ENCODE results near the gene PRKCH. TPM values are rescaled to one million over a fixed set of nuclear protein-coding genes. Genes with fewer than 3 reads are reported as not detected.
A peak's percentile ranks its signal among the peaks of the same experiment; 100 is the strongest.

Gene PRKCH
- total and polyA plus RNA-seq, 3 experiments from 2014 or later: 165 to 369 (median 166) TPM

DNA sequence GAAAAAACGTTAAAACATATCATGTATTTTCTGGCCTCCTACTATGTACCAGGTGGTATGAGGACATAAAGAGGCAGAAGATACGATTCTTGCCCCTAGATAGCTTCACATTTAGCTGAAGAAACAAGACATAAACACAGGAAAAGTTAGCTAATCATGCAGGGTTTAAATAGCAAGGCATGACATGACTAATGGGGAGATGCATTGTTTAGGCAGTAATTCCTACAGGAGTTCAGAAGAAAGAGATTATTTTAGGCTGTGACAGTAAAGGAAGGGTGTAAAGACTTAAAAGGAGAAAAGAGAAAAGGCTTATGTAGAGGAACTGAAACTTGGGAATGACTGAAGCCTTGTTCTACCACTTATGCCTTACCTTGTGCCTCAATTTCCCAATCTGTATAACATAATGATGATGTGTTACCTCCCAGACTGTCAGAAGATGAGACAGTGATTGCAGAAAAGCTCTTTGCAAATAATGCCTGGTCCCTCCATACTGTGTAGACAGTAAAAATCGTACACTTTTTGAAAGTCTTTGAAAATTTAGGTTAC is 44.4 kb downstream of the PRKCH start:
- Mint-ChIP-seq H3K27ac (no peak overlapping the region), H3K9me3 (no peaks in the 10 kb centered on the region), H3K4me1 (peaks cover 0 to 18% (median 17%) of the 10 kb centered on the region in 3 donors), H3K36me3 (peaks cover 0 to 24% (median 4%) of the 10 kb centered on the region in 3 donors), H3K27me3 (no peaks in the 10 kb centered on the region), H3K4me3 (no peak overlapping the region)
- ChIA-PET CTCF (no interaction called here), POLR2A (interaction anchor here (1.0 to 1.5 kb wide), 2 partner anchors 15 to 17 kb away, joined by 3 to 5 read pairs; no protein-coding TSS in a partner anchor)
- no peaks in the 10 kb centered on the region for H3K27me3 ChIP-seq (ENCODE audit: insufficient read depth, low read length, poor library complexity, severe bottlenecking)
- H3K36me3 ChIP-seq (ENCODE audit: insufficient read depth, low read length): no peaks in the 10 kb centered on the region
- no peaks in the 10 kb centered on the region for H3K9me3 ChIP-seq (ENCODE audit: low read length)
- H3K4me1 ChIP-seq (ENCODE audit: insufficient read depth, low read length): peaks cover 97% of the 10 kb centered on the region
- H3K4me3 ChIP-seq (ENCODE audit: low read length): no peak overlapping the region
- no peak overlapping the region for H3K27ac ChIP-seq (ENCODE audit: low read depth, low read length)
- DNase-seq: no peak

DNA sequence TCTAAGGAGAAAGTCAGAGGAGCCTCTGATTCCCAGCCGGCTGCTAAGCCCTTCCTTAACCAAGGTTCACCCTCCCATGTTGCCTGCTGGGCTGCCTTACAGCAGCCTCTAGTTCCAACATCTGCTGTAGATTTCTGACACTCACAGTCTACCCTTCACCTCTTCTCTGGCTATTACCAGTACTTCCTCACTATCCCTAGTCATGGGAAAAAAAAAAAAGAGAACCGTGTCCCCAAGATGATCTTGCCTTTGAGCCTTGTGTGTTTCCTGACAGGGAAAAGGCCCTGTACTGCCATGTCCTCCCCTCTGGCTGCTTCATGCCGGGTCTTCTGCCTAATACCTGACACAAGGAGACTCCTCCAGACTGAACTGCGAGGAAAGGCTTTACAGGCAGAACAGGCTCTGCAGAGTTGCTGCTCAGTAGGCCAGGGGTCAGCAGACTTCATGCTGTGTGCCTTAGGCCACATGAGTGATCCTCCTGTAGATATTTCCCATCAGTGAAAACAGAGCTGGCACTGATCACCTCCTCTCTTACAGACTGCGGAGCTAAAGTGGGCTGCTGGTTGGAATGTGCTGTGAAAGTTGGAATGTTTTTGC is 46.8 kb downstream of the PRKCH start:
- ChIA-PET POLR2A (interaction anchor here (0.6 to 1.8 kb wide), 4 partner anchors 11 to 45 kb away, joined by 3 to 9 read pairs (median 6); no protein-coding TSS in a partner anchor), CTCF (interaction anchor here (0.7 to 3.0 kb wide), 5 partner anchors 10 to 53 kb away, joined by 3 to 14 read pairs (median 3); no protein-coding TSS in a partner anchor)
- no peak for DNase-seq
- Histone ChIP-seq H3K27ac (ENCODE audit: low read depth, low read length) (no peak overlapping the region), H3K4me3 (ENCODE audit: low read length) (no peak overlapping the region), H3K4me1 (ENCODE audit: insufficient read depth, low read length) (peaks cover 97% of the 10 kb centered on the region), H3K9me3 (ENCODE audit: low read length) (no peaks in the 10 kb centered on the region), H3K36me3 (ENCODE audit: insufficient read depth, low read length) (no peaks in the 10 kb centered on the region), H3K27me3 (ENCODE audit: insufficient read depth, low read length, poor library complexity, severe bottlenecking) (no peaks in the 10 kb centered on the region)
- Mint-ChIP-seq H3K9me3 (peaks cover 0 to 7% (median 4%) of the 10 kb centered on the region in 5 donors), H3K27me3 (peaks cover 0 to 3% of the 10 kb centered on the region in 2 donors), H3K4me1 (peaks cover 0 to 33% (median 31%) of the 10 kb centered on the region in 3 donors), H3K4me3 (peak overlapping the region in 6 of 7 donors; percentile 32 to 85 (median 67)), H3K27ac (peak overlapping the region in 5 of 8 donors; percentile 70 to 95 (median 87)), H3K36me3 (peaks cover 7 to 30% (median 8%) of the 10 kb centered on the region in 3 donors)

DNA sequence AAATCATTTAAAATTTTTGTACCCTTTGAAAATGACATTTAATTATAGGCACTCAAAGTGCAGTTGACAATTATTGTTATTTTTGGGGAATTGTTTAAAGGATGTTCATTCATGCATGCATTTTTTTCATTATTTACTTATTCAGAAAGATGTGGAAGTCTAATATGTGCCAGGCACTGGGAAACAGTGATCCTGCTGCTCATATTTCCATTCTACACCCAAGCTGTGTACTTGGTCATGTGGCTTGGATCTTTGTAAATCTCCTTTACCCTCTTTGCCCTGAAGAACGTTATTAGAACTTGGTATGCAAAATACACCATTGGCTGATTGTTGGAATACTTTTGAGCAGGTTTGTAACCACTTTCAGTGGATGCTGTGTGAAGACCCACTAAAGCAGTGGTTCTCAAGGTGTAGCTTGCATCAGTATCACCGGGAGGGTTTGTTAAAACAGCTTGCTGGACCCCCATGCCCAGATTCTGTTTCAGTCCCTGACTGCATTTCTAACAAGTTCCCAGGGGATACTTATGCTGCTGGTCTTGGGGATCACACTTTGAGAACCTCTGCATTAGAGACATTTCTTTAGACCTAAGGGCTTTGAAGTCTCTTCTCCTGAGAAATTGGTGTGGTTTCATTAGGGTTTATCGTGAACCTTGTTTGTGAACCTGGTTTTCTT is 47.5 kb downstream of the PRKCH start:
- H3K27ac Mint-ChIP-seq: peak overlapping the region in 5 of 8 donors; percentile 56 to 95 (median 87)
- Histone ChIP-seq H3K27me3 (ENCODE audit: insufficient read depth, low read length, poor library complexity, severe bottlenecking) (no peaks in the 10 kb centered on the region), H3K9me3 (ENCODE audit: low read length) (peaks cover under 1% of the 10 kb centered on the region), H3K36me3 (ENCODE audit: insufficient read depth, low read length) (no peaks in the 10 kb centered on the region), H3K4me1 (ENCODE audit: insufficient read depth, low read length) (peaks cover 94% of the 10 kb centered on the region), H3K4me3 (ENCODE audit: low read length) (peak overlapping the region; percentile 21), H3K27ac (ENCODE audit: low read depth, low read length) (no peak overlapping the region)
- H3K4me1 Mint-ChIP-seq: peaks cover 0 to 39% (median 36%) of the 10 kb centered on the region in 3 donors
- DNase-seq: no peak
- peaks cover 0 to 4% of the 10 kb centered on the region in 2 donors for H3K27me3 Mint-ChIP-seq
- H3K9me3 Mint-ChIP-seq: peaks cover 0 to 10% (median 9%) of the 10 kb centered on the region in 5 donors
- ChIA-PET CTCF (interaction anchor here (0.7 to 3.0 kb wide), 6 partner anchors 8 to 53 kb away, joined by 3 to 14 read pairs (median 3); no protein-coding TSS in a partner anchor), POLR2A (interaction anchor here (0.6 to 1.8 kb wide), 4 partner anchors 12 to 41 kb away, joined by 3 to 9 read pairs (median 4); no protein-coding TSS in a partner anchor)
- H3K4me3 Mint-ChIP-seq: peak overlapping the region in 6 of 7 donors; percentile 27 to 85 (median 67)
- H3K36me3 Mint-ChIP-seq: peaks cover 12 to 36% (median 13%) of the 10 kb centered on the region in 3 donors

DNA sequence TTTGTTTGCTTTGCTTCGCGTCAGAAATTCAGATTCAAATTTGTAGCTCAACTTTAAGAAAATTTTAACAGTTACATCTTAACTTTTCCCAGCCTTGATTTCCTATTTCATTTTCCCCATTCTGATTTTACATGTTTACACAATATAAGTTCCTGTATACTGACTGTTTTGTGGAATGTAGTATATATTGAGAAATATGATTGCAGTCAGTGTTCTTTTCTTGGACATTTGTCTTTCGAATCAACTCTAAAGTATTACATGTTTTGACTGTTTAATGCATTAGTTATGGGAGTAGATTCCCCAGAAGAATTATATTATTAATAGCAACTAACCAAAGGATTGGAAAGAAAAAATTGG is 48.1 kb downstream of the PRKCH start:
- Mint-ChIP-seq H3K27me3 (peaks cover 0 to 4% of the 10 kb centered on the region in 2 donors), H3K27ac (peak overlapping the region in 5 of 8 donors; percentile 56 to 95 (median 87)), H3K9me3 (peaks cover 0 to 16% (median 14%) of the 10 kb centered on the region in 5 donors), H3K4me3 (peak overlapping the region in 6 of 7 donors; percentile 27 to 85 (median 67)), H3K4me1 (peaks cover 0 to 43% (median 39%) of the 10 kb centered on the region in 3 donors), H3K36me3 (peaks cover 15 to 41% (median 17%) of the 10 kb centered on the region in 3 donors)
- no peak for DNase-seq
- ChIA-PET CTCF (interaction anchor here (1.0 to 3.0 kb wide), 4 partner anchors 8 to 52 kb away, joined by 3 to 14 read pairs (median 3); no protein-coding TSS in a partner anchor), POLR2A (interaction anchor here (0.6 to 1.8 kb wide), 2 partner anchors 12 to 13 kb away, joined by 3 to 5 read pairs; no protein-coding TSS in a partner anchor)
- Histone ChIP-seq H3K27me3 (ENCODE audit: insufficient read depth, low read length, poor library complexity, severe bottlenecking) (no peaks in the 10 kb centered on the region), H3K4me1 (ENCODE audit: insufficient read depth, low read length) (peaks cover 90% of the 10 kb centered on the region), H3K9me3 (ENCODE audit: low read length) (peaks cover 5% of the 10 kb centered on the region), H3K4me3 (ENCODE audit: low read length) (peak overlapping the region; percentile 21), H3K27ac (ENCODE audit: low read depth, low read length) (no peak overlapping the region), H3K36me3 (ENCODE audit: insufficient read depth, low read length) (peaks cover under 1% of the 10 kb centered on the region)

DNA sequence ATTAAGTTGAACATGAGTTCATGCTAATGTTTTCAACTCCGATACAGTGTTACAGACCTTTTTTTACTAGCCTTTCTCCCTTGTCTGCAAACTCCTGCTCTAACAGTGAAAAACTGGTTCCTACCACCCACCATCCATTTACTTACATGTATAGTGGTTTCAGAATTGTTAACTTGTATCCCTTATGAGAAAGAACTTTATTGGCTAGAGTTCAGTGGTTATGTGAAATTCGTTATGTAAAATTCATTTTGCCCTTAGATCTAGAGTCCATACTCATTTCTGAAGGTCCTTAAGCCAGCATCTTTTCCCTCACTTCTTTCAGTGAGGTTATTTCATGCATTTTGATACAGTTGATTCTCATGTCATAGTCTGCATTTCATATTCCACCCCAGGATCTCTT is 51.0 kb downstream of the PRKCH start:
- peaks cover 10 to 37% (median 34%) of the 10 kb centered on the region in 5 donors for H3K9me3 Mint-ChIP-seq
- H3K9me3 ChIP-seq (ENCODE audit: low read length): peaks cover 11% of the 10 kb centered on the region
- POLR2A ChIA-PET: interaction anchor here (1.1 kb wide), 1 partner anchor 10 kb away, joined by 3 read pairs; no protein-coding TSS in a partner anchor
- peak overlapping the region; percentile 11 for H3K4me3 ChIP-seq (ENCODE audit: low read length)
- H3K27ac ChIP-seq (ENCODE audit: low read depth, low read length): no peak overlapping the region
- no peak for DNase-seq
- H3K4me3 Mint-ChIP-seq: peak overlapping the region; percentile 9 to 68 (median 58)
- H3K4me1 ChIP-seq (ENCODE audit: insufficient read depth, low read length): peaks cover 85% of the 10 kb centered on the region
- H3K4me1 Mint-ChIP-seq: peaks cover 0 to 66% (median 43%) of the 10 kb centered on the region in 3 donors
- H3K27me3 Mint-ChIP-seq: peaks cover 0 to 4% of the 10 kb centered on the region in 2 donors
- CTCF ChIA-PET: no interaction called here
- no peaks in the 10 kb centered on the region for H3K27me3 ChIP-seq (ENCODE audit: insufficient read depth, low read length, poor library complexity, severe bottlenecking)
- peak overlapping the region in 7 of 8 donors; percentile 63 to 92 (median 87) for H3K27ac Mint-ChIP-seq
- peaks cover 6% of the 10 kb centered on the region for H3K36me3 ChIP-seq (ENCODE audit: insufficient read depth, low read length)
- H3K36me3 Mint-ChIP-seq: peaks cover 28 to 61% (median 43%) of the 10 kb centered on the region in 3 donors

DNA sequence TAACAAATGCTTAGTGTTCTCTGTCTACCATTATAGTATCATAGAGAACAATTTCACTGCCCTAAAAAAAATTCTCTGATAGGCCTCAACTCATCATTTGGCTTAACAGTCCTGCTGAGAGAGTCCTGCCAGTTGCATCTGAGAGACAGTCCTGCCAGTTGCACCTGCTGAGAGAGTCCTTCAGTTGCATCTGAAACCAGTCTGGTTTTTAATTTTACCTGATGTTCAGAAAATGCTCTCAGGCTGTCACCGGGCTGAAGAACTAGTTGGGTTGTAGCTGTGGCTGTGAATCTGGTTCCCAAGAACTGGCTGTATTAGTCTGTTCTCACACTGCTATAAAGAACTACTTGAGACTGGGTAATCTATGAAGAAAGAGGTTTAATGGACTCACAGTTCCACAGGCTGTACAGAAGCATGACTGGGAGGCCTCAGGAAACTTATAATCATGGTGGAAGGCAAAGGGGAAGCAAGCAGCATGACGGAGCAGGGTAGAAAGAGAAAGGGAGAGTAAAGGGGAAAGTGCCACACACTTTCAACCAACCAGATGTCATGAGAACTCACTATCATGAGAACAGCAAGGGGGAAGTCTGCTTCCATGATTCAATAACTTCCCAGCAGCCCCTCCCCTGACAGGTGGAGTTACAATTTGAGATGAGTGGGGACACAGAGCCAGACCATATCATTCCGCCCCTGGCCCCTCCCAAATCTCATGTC is 51.6 kb downstream of the PRKCH start:
- peaks cover 30 to 62% (median 43%) of the 10 kb centered on the region in 3 donors for H3K36me3 Mint-ChIP-seq
- ChIA-PET POLR2A (no interaction called here), CTCF (no interaction called here)
- H3K27me3 Mint-ChIP-seq: peaks cover 0 to 4% of the 10 kb centered on the region in 2 donors
- Histone ChIP-seq H3K27me3 (ENCODE audit: insufficient read depth, low read length, poor library complexity, severe bottlenecking) (no peaks in the 10 kb centered on the region), H3K4me3 (ENCODE audit: low read length) (peak overlapping the region; percentile 11), H3K9me3 (ENCODE audit: low read length) (peaks cover 11% of the 10 kb centered on the region), H3K36me3 (ENCODE audit: insufficient read depth, low read length) (peaks cover 6% of the 10 kb centered on the region), H3K27ac (ENCODE audit: low read depth, low read length) (no peak overlapping the region), H3K4me1 (ENCODE audit: insufficient read depth, low read length) (peaks cover 85% of the 10 kb centered on the region)
- H3K9me3 Mint-ChIP-seq: peaks cover 10 to 37% (median 34%) of the 10 kb centered on the region in 5 donors
- H3K4me3 Mint-ChIP-seq: peak overlapping the region; percentile 41 to 71 (median 58)
- H3K27ac Mint-ChIP-seq: peak overlapping the region in 7 of 8 donors; percentile 63 to 92 (median 89)
- no peak for DNase-seq
- peaks cover 0 to 72% (median 43%) of the 10 kb centered on the region in 3 donors for H3K4me1 Mint-ChIP-seq

DNA sequence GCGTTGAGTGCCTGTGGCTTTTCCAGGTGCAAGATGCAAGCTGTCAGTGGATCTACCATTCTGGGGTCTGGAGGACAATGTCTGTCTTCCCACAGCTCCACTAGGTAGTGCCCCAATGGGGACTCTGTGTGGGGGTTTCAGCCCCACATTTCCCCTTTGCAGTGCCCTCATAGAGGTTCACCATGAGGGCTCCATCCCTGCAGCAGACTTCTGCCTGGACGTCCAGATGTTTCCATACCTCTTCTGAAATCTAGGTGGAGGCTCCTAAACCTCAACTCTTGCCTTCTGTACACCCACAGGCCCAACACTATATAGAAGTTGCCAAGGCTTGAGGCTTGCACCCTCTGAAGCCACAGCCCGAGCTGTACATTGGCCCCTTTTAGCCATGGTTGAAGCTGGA is 52.9 kb downstream of the PRKCH start:
- ChIA-PET CTCF (no interaction called here), POLR2A (no interaction called here)
- Mint-ChIP-seq H3K36me3 (peaks cover 35 to 68% (median 47%) of the 10 kb centered on the region in 3 donors), H3K27ac (peak overlapping the region in 2 of 8 donors; percentile 56 to 68), H3K27me3 (peaks cover 0 to 4% of the 10 kb centered on the region in 2 donors), H3K4me1 (peaks cover 0 to 73% (median 43%) of the 10 kb centered on the region in 3 donors), H3K4me3 (peak overlapping the region in 2 of 7 donors; percentile 18 to 22), H3K9me3 (peaks cover 10 to 37% (median 34%) of the 10 kb centered on the region in 5 donors)
- Histone ChIP-seq H3K36me3 (ENCODE audit: insufficient read depth, low read length) (peaks cover 6% of the 10 kb centered on the region), H3K4me3 (ENCODE audit: low read length) (no peak overlapping the region), H3K9me3 (ENCODE audit: low read length) (peaks cover 11% of the 10 kb centered on the region), H3K27me3 (ENCODE audit: insufficient read depth, low read length, poor library complexity, severe bottlenecking) (no peaks in the 10 kb centered on the region), H3K4me1 (ENCODE audit: insufficient read depth, low read length) (peaks cover 85% of the 10 kb centered on the region), H3K27ac (ENCODE audit: low read depth, low read length) (no peak overlapping the region)
- no peak for DNase-seq
